Stimulated activated CD4-positive, alpha-beta T cell treated with anti-CD3 and anti-CD28 coated beads, Interleukin-12 subunit alpha, Interleukin-12 subunit beta, amount 100 ng/mL, for 24 hours (primary cell): ENCODE data around the gene LRIT2.

Experiments used
- DNase-seq, 2 experiments: peaks; one replicate each; pipeline ENCODE4 v3.0.0-alpha.2; 2020; ENCODE audit warnings: low read depth in 2 of 2

LRIT2 gene

GRCh38 chr10:84243759-84244158 lies 18.4 kb upstream of the LRIT2 start:
- DNase-seq = no peak

- DNase-seq = no peak
Observed at GRCh38 chr10:84241185-84241790, 15.9 kb upstream of the LRIT2 start, which contains the start of gene LRIT1. Gene LRIT1, minus strand, starts transcription at chr10:84241546. Its CDS starts 107 bp downstream, at chr10:84241439.

- no peak for DNase-seq
Observed at GRCh38 chr10:84238909-84239308, 13.6 kb upstream of the LRIT2 start.

GRCh38 chr10:84237199-84238051 lies 12.1 kb upstream of the LRIT2 start:
- no peak for DNase-seq

GRCh38 chr10:84236807-84237198 lies 11.5 kb upstream of the LRIT2 start:
- no peak for DNase-seq

- no peak for DNase-seq
Observed at GRCh38 chr10:84235096-84235495, 9.8 kb upstream of the LRIT2 start.

GRCh38 chr10:84234479-84234878 lies 9.1 kb upstream of the LRIT2 start:
- no peak for DNase-seq

- no peak for DNase-seq
Observed at GRCh38 chr10:84233940-84234339, 8.6 kb upstream of the LRIT2 start.

GRCh38 chr10:84232376-84232775 lies 7.0 kb upstream of the LRIT2 start:
- DNase-seq = no peak

- no peak for DNase-seq
Observed at GRCh38 chr10:84230359-84230758, 5.0 kb upstream of the LRIT2 start.

- DNase-seq = no peak
Observed at GRCh38 chr10:84227810-84228209, 2.5 kb upstream of the LRIT2 start.

- DNase-seq = no peak
Observed at GRCh38 chr10:84226616-84227015, 1.3 kb upstream of the LRIT2 start.

GRCh38 chr10:84224411-84225028 lies 824 bp downstream of the LRIT2 start:
- DNase-seq = no peak

- no peak for DNase-seq
Observed at GRCh38 chr10:84221916-84222315, 3.4 kb downstream of the LRIT2 start.

GRCh38 chr10:84217746-84218145 lies 7.6 kb downstream of the LRIT2 start:
- no peak for DNase-seq

- no peak for DNase-seq
Observed at GRCh38 chr10:84216834-84217233, 8.5 kb downstream of the LRIT2 start.

GRCh38 chr10:84214612-84215235 lies 10.6 kb downstream of the LRIT2 start:
- DNase-seq = peak in 1 of 2 experiments; percentile 25

- no peak for DNase-seq
Observed at GRCh38 chr10:84214046-84214572, 11.2 kb downstream of the LRIT2 start.

- no peak for DNase-seq
Observed at GRCh38 chr10:84213076-84213475, 12.3 kb downstream of the LRIT2 start.

GRCh38 chr10:84212014-84212413 lies 13.3 kb downstream of the LRIT2 start:
- DNase-seq = no peak

- no peak for DNase-seq
Observed at GRCh38 chr10:84211566-84211965, 13.8 kb downstream of the LRIT2 start.

- no peak for DNase-seq
Observed at GRCh38 chr10:84208023-84208422, 17.3 kb downstream of the LRIT2 start.
